EL (cell line): ENCODE results near the gene RHAG.
A peak's percentile ranks its signal among the peaks of the same experiment; 100 is the strongest.

ENCODE experiments used
- DNase-seq: peaks from one replicate; pipeline ENCODE4 v3.0.0-alpha.2; 2016

RHAG gene

GRCh38 chr6:49563006-49563886 lies 73.4 kb downstream of the RHAG start:
- DNase-seq = no peak

GRCh38 chr6:49558238-49558637 lies 78.4 kb downstream of the RHAG start:
- no peak for DNase-seq

- no peak for DNase-seq
Measured at GRCh38 chr6:49557177-49557576, 79.5 kb downstream of the RHAG start.

GRCh38 chr6:49556429-49556837 lies 80.2 kb downstream of the RHAG start:
- DNase-seq = peak; percentile 61

- DNase-seq = no peak
Measured at GRCh38 chr6:49555951-49556350, 80.7 kb downstream of the RHAG start.
